Suppressor macrophage (primary cell): ENCODE measurements around the gene GYG1.

ENCODE experiments used
- DNase-seq, 4 experiments: peaks; one replicate each; pipeline ENCODE4 v3.0.0-alpha.2; 2020 to 2022

Gene GYG1

DNA sequence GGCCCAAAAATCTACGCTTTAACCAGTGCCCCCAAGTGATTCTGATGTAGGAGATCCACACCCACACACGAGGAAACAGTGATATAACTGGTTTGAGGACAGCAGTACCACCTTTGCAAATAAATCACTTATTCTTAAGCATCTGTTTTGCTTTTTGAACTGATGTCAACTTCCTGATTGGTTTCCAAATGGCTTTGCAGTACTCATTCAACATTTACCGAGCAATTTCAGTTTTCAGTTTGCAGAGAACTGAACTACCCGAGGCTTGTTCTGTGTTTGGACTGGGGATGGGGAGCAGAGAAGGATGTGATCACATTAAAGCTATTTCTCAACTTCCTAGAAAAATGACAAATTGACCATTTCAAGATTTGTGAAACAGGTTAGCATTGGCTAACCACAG, 1.1 kb upstream of the GYG1 start:
- DNase-seq, result peak; percentile 18 to 65 (median 48)

- peak; percentile 49 to 72 (median 60) for DNase-seq
These were observed 791 bp downstream of the GYG1 start for GRCh38 chr3:148992027-148992634.

GRCh38 chr3:148992635-148993255, 1.4 kb downstream of the GYG1 start:
- no peak for DNase-seq

DNA sequence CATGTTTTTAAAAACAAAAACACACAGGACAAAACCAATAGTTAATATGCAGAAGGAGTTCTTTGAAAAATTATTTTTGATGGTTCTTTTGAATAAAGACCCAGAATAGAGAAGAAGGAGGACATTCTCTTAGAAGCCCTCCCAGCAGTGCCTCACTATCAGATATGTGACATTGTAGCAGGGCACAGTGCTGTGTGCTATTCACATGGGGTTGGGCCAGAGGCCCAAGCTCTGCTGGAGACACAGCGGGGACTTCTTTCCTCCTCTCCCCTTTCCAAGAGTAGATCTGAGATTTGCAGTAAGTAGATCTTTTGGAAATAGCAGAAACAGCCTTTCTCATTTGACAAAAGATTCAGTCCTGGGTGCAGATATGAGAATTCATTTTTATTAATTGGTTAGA, 6.3 kb downstream of the GYG1 start:
- DNase-seq, result no peak

GRCh38 chr3:148998297-148998696, 7.0 kb downstream of the GYG1 start:
- DNase-seq, result no peak

DNA sequence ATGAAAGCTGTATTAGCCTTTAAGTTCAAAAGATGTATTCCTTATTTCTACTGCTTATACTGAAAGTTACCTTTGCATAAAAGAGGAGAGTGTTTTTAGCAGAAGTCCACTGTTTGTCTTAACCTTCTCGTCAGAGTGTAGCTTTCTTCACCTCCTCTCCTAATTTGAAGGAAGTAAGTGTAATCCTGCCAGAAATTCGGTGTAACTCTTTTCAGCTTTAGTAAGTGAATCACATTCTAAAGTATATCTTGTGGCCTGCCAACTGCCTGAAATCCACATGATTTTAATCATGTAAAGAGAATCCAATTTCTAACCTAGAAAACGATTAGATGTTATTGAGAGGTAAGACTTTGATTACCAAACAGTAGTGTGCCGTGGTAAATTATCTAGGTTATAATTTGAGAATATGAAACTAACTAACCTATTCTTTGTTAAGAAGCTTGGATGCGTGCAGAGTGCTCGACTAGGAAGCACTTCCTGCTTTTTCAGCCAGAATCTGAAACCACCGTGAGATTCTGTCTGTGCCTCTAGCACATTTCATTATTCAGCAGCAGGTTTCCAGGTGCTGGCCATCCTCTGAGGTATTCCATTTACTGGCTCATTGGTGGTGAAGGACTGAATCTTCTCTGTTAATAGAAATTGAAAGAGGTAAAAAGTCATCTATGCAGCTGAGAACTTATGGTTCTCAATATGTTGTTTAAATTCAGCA, 7.5 kb downstream of the GYG1 start:
- peak; percentile 11 to 27 (median 17) for DNase-seq

- DNase-seq, result no peak
These were observed 8.5 kb downstream of the GYG1 start for GRCh38 chr3:148999806-149000205.

DNA sequence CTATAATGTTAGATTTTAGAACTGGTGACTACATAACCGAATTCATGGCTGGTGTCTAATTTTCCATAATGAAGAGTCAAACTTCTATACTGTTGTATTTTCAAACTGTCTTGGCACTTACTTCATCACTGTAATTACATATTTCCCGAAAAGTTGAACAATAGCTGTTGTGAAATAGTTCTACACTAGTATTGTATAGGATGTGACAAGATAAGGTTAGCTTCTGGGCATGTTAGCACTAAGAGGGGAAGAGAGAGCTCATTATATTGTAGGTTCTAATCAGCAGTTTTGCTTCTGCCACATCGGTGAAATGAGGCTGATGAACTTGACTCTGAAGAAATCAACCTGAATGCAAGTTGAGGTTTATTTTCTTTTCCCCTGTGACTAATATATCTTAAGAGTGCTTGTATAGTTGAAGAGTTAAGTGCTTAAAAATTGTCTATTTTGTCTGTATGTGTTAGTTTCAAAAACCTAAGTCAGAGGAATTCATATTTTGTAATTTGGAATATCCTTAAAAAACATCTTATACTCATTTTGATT, 8.9 kb downstream of the GYG1 start:
- peak in 2 of 4 experiments; percentile 45 to 51 for DNase-seq

GRCh38 chr3:149001727-149002126, 10.4 kb downstream of the GYG1 start:
- DNase-seq, result no peak

DNA sequence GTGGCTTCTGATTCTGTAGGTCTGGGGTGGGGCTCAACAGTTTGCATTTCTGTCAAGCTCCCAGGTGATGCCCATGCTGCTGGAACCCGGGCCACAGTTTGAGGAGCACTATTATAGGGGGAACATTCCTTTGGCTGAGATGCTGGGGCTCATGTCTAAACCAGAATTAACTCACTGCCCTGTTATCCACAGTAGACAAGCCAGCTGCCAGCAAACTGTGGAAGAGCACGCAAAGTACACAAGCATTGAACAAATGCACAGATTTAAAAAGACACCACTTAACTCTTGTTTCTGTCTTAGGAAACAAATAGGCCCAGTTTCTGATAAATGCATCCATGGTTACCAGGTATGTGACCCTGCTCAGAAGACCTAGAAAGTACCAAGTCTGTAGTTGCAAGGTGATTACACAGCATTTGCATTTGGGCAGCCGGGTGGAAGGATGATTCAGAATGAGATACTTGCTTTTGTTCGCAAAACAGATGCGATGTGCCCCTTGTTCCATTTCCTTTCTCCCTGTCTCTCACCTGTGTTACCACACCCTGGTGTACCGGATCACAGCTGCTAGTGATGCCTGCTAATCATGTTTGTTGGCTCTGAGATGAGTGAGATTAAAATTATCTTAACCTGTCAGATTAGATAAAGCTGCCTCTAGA, 12.4 kb downstream of the GYG1 start:
- no peak for DNase-seq

DNA sequence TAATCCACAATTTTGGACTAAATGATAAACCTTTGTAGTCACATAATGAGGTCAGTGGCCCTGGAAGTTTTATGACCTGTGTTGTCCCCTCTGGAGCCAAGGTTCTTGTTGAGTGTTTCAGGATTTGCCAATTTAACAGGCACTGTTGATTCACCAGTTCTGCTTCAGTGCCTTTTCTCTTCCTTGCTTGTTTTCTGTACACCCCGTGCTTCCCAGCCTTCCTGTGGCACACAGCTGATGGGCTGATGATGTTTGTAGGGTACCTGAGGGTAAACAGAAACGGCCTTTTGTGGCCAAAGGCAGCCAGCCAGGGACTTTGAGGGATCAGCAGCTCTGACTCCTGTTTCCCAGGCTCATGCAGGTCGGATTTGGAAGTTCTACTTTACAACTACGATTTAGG, 13.3 kb downstream of the GYG1 start:
- DNase-seq, result no peak

DNA sequence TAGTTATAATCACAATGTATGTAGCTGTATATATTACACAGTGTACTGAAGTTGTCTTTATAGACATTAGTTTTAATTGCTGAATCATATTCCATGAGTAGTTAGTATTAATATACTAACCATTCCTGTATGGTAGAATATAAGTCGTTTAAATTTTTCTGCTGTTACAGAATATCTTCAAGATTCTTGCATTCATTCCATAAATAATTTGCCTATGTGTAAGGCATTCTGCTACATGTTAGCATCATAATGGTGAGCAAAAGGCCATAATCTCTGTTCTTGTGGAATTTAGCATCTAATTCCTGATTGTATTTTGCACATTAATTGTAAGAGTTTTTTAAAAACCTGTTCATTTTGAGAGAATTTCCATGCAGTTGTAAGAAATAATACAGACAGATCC, 14.1 kb downstream of the GYG1 start:
- DNase-seq, result no peak

- DNase-seq, result no peak
These were observed 16.4 kb downstream of the GYG1 start for GRCh38 chr3:149007567-149008257.

GRCh38 chr3:149009732-149010131, 18.4 kb downstream of the GYG1 start:
- DNase-seq, result no peak

GRCh38 chr3:149010504-149010951, 19.2 kb downstream of the GYG1 start:
- DNase-seq, result no peak

DNA sequence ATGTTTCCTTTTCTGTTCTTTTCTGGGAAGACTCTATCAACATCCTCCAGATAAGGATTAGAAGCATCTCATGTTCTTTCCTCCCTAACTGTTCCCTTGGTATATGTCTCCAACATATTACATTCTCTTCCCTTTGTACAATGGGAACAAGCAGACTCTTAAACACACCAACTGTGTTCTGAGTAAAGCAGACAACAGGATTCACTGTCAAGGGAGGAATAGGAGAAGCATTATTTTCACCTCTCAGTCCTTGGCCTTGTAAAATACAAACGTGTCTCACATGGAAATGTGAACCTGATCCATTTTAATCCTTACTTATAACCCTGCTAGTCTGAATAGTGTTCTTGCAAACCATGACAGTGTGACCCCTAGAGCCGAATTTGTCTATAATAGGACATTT, 19.6 kb downstream of the GYG1 start:
- DNase-seq, result no peak

- no peak for DNase-seq
These were observed 20.3 kb downstream of the GYG1 start for GRCh38 chr3:149011676-149012075.

DNA sequence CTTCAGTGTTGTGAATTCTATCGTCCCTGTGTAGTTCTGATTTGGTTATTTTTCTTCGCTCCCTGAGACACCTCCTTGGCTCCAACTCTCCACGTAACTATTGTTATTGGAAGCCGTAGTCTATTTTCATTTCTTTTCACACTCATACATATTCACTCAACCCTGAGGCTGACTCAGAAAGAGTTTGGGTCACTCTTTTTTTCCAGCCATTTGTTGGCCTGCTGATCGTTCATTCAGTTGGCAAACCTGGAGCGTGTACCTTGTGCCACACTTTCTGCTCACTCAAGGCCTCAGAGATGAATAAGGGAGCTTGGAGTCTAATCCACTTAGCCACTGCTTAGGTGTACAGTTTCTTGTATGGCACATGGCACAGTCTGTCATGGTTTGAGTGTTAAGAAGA, 22.4 kb downstream of the GYG1 start:
- no peak for DNase-seq

DNA sequence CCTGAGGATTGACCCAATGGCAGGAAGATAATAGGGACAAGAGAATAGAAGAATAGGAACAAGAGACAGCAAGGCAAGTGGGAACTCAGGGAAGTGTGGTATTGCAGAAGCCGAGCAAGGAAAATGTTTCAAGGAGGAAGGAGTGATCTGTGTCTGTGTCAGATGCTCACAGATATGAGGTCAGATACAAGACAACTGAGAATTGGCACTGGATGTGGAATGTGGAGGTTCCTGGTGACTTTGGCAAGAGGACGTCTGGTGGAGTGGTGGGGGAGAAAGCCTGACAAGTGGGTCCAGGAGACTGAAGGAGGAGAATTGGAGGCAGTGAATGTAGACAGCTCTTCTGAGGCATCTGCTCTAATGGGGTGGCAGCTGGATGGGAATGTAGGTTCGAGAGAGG, 24.1 kb downstream of the GYG1 start:
- peak; percentile 5 to 40 (median 34) for DNase-seq

- no peak for DNase-seq
These were observed 24.9 kb downstream of the GYG1 start for GRCh38 chr3:149016242-149016641.

DNA sequence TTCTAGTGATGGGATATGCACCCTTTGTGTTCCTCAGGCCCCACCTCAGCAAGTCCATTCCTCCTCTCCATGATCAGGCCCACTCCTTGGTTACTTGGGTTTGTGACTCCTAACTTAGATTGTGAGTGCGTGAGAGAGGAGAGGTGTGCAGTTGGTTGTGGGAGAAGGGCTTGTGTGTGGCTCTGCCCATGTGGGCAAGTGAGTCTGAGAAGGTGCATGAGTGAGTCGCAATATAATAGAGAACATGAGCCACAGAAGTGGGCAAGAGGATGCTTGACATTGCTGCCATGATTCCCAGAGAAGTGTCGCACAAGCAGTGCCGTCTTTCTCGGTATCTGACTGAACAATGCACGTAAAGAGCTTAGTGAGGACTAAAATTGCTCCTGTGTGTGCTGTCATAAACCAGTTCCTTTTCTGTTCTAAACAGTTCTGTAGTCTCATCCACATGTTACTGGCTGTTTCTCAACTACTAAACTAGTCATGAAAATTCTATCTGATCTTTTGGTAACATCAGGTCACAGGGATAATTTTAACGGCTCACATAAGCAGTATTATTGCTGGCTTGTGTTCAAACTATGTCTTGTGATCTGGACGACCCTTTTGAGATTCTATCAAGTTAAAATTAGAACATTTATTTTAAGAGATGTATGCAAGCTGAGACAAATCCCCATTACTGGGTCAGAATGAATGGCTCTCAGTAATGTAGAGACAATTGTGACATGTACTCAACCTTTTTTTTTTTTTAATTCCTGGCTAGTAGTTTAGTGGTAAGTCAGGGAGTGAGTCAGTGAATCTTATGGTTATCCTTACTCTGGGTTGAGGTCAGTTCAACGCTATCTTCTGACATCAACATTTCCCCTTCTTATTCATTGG, 25.6 kb downstream of the GYG1 start:
- DNase-seq, result peak in 3 of 4 experiments; percentile 2 to 31 (median 9)

DNA sequence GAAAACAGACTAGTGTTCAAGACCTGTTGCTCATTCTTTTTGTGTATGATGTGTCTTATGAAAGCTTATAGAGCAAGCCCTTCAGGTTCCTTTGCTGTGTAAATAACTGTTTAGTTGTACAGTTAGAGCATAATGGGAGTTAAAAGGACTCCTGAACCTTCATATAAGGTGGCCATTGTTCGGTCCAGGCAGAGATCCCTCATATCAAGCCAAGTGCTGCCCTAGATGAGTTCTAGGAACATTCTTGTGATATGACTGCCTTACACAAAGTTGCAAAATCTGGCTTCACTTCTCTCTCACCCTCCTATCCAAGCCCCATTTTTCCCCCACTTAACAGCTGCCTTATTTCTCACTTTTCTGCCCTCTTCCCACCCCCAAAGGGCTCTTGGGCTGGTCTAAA, 26.9 kb downstream of the GYG1 start:
- no peak for DNase-seq
